ENCODE measurements around the gene AQP12B. TPM values are rescaled to one million over a fixed set of nuclear protein-coding genes. Genes with fewer than 3 reads are reported as not detected.

AQP12B gene
- polyA plus RNA-seq, 1 donor from 2014 or later: not detected

DNA sequence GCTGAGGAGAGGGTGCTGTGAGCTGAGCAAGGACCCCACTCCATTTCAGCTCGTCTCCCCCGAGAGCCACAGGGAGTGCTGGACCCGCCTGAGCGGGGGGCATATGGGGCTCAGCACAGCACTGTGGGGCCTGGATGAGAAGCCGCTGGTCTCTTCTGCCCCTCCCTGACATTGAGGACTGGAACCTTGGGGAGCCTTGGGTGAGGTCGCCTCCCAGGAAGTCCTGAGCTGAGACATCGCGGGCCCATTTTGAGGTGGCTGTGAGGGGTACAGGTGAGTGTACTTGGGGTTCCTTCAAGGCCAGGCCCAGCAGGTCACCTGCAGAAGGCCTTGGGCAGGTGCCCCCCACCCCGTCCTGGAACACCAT, 5.9 kb upstream of the AQP12B start:
- Histone ChIP-seq H3K36me3 (ENCODE audit: insufficient read depth, low read length) (no peaks in the 10 kb centered on the region), H4K20me1 (ENCODE audit: insufficient read depth) (no peaks in the 10 kb centered on the region), H2AFZ (ENCODE audit: low read depth, low read length) (no peak overlapping the region), H3K4me3 (ENCODE audit: low read length) (no peak overlapping the region), H3K9me2 (ENCODE audit: insufficient read depth, low read length) (no peaks in the 10 kb centered on the region), H3K79me2 (replicated peaks; ENCODE audit: insufficient read depth, low read length) (no peaks in the 10 kb centered on the region), H3K27me3 (ENCODE audit: insufficient read depth, low read depth, low read length) (no peaks in the 10 kb centered on the region), H3K4me2 (ENCODE audit: low read length) (no peak overlapping the region), H3K9ac (ENCODE audit: low read length) (no peak overlapping the region), H3F3A (ENCODE audit: insufficient read depth, low read length, poor library complexity, severe bottlenecking) (no peaks in the 10 kb centered on the region), H3K27ac (ENCODE audit: low read length) (no peak overlapping the region), H3K9me3 (ENCODE audit: low read length) (no peaks in the 10 kb centered on the region)
- TF ChIP-seq EZH2 (IDR thresholded peaks at IDR 0.05; ENCODE audit: borderline replicate concordance, insufficient read depth, low read length, poor library complexity, severe bottlenecking) (no peak), EP300 (conservative IDR thresholded peaks at IDR 0.05; ENCODE audit: poor library complexity, severe bottlenecking) (no peak), RAD21 (conservative IDR thresholded peaks at IDR 0.05) (no peak), POLR2AphosphoS5 (IDR thresholded peaks at IDR 0.05) (no peak), TAF1 (IDR thresholded peaks at IDR 0.05; ENCODE audit: low read depth) (no peak), SMC3 (conservative IDR thresholded peaks at IDR 0.05; ENCODE audit: poor library complexity) (no peak), MXI1 (conservative IDR thresholded peaks at IDR 0.05; ENCODE audit: poor library complexity, severe bottlenecking) (no peak)
- TF ChIP-seq, protein P1, sequence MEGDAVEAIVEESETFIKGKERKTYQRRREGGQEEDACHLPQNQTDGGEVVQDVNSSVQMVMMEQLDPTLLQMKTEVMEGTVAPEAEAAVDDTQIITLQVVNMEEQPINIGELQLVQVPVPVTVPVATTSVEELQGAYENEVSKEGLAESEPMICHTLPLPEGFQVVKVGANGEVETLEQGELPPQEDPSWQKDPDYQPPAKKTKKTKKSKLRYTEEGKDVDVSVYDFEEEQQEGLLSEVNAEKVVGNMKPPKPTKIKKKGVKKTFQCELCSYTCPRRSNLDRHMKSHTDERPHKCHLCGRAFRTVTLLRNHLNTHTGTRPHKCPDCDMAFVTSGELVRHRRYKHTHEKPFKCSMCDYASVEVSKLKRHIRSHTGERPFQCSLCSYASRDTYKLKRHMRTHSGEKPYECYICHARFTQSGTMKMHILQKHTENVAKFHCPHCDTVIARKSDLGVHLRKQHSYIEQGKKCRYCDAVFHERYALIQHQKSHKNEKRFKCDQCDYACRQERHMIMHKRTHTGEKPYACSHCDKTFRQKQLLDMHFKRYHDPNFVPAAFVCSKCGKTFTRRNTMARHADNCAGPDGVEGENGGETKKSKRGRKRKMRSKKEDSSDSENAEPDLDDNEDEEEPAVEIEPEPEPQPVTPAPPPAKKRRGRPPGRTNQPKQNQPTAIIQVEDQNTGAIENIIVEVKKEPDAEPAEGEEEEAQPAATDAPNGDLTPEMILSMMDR (IDR thresholded peaks at IDR 0.05; ENCODE audit: poor library complexity, severe bottlenecking): no peak
- TF ChIP-seq, protein P2, sequence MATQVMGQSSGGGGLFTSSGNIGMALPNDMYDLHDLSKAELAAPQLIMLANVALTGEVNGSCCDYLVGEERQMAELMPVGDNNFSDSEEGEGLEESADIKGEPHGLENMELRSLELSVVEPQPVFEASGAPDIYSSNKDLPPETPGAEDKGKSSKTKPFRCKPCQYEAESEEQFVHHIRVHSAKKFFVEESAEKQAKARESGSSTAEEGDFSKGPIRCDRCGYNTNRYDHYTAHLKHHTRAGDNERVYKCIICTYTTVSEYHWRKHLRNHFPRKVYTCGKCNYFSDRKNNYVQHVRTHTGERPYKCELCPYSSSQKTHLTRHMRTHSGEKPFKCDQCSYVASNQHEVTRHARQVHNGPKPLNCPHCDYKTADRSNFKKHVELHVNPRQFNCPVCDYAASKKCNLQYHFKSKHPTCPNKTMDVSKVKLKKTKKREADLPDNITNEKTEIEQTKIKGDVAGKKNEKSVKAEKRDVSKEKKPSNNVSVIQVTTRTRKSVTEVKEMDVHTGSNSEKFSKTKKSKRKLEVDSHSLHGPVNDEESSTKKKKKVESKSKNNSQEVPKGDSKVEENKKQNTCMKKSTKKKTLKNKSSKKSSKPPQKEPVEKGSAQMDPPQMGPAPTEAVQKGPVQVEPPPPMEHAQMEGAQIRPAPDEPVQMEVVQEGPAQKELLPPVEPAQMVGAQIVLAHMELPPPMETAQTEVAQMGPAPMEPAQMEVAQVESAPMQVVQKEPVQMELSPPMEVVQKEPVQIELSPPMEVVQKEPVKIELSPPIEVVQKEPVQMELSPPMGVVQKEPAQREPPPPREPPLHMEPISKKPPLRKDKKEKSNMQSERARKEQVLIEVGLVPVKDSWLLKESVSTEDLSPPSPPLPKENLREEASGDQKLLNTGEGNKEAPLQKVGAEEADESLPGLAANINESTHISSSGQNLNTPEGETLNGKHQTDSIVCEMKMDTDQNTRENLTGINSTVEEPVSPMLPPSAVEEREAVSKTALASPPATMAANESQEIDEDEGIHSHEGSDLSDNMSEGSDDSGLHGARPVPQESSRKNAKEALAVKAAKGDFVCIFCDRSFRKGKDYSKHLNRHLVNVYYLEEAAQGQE (IDR thresholded peaks at IDR 0.05; ENCODE audit: borderline replicate concordance): no peak

DNA sequence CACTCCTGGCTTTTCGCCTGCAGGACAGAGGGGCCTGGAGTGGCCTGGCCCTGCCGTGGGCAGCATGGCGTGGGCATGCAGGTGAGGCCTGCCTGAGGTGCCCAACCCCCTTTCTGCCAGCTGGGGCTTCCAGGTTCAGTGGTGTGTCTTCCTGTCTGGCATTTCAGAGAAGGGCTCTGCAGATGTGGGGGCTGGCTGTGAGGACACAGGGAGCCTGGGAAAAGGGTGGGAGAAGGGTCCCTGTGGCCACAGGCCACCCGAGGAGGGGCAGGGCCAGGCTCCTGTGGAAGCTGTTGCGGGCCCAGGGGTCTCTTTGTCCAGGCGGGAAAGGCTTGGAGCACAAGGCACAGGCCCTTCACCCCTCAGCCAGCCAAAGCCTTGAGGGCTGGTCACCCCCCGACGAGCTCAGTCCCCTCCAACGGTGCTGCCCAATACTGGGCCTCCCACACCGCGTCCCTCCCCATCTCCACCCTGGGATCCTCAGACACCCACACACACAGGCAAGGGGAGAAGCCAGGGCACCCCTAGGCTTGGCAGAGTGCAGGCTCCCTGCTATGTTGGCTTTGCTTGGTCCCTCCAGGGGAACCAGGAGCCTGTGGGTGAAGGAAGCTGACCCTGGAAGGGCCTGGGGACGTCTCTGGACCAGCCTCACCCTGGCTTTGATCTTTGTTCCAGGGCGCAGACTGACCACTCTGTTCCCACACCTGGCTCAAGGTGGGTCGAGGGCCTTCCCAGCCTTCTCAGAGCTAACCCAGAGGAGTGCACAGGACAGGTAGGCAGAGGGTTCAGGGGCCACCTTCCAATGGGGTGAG, 5.3 kb upstream of the AQP12B start:
- H3K4me3 ChIP-seq (ENCODE audit: low read length): no peak overlapping the region
- H4K20me1 ChIP-seq (ENCODE audit: insufficient read depth): no peaks in the 10 kb centered on the region
- no peaks in the 10 kb centered on the region for H3F3A ChIP-seq (ENCODE audit: insufficient read depth, low read length, poor library complexity, severe bottlenecking)
- H3K9ac ChIP-seq (ENCODE audit: low read length): no peak overlapping the region
- H3K9me3 ChIP-seq (ENCODE audit: low read length): no peaks in the 10 kb centered on the region
- TF ChIP-seq RAD21 (conservative IDR thresholded peaks at IDR 0.05) (no peak), TAF1 (IDR thresholded peaks at IDR 0.05; ENCODE audit: low read depth) (no peak), EZH2 (IDR thresholded peaks at IDR 0.05; ENCODE audit: borderline replicate concordance, insufficient read depth, low read length, poor library complexity, severe bottlenecking) (no peak), MXI1 (conservative IDR thresholded peaks at IDR 0.05; ENCODE audit: poor library complexity, severe bottlenecking) (no peak), EP300 (conservative IDR thresholded peaks at IDR 0.05; ENCODE audit: poor library complexity, severe bottlenecking) (no peak), SMC3 (conservative IDR thresholded peaks at IDR 0.05; ENCODE audit: poor library complexity) (no peak), POLR2AphosphoS5 (IDR thresholded peaks at IDR 0.05) (no peak)
- TF ChIP-seq, protein P1 (IDR thresholded peaks at IDR 0.05; ENCODE audit: poor library complexity, severe bottlenecking): no peak
- TF ChIP-seq, protein P2 (IDR thresholded peaks at IDR 0.05; ENCODE audit: borderline replicate concordance): no peak
- no peaks in the 10 kb centered on the region for H3K27me3 ChIP-seq (ENCODE audit: insufficient read depth, low read depth, low read length)
- H3K9me2 ChIP-seq (ENCODE audit: insufficient read depth, low read length): no peaks in the 10 kb centered on the region
- H3K36me3 ChIP-seq (ENCODE audit: insufficient read depth, low read length): no peaks in the 10 kb centered on the region
- no peaks in the 10 kb centered on the region for H3K79me2 ChIP-seq (replicated peaks; ENCODE audit: insufficient read depth, low read length)
- no peak overlapping the region for H2AFZ ChIP-seq (ENCODE audit: low read depth, low read length)
- no peak overlapping the region for H3K27ac ChIP-seq (ENCODE audit: low read length)
- H3K4me2 ChIP-seq (ENCODE audit: low read length): no peak overlapping the region
